Mucosa of rectum (tissue), 2 donors: Measurements from ENCODE around the gene WDFY2.

Experiments
- H3K27ac ChIP-seq, 2 donors: one replicate each; pipeline ENCODE4 v1.7.0; 2013; ENCODE audit warnings: inconsistent platforms in 2 of 2, low read depth in 2 of 2, low read length in 2 of 2
- H3K27me3 ChIP-seq, 2 donors: one replicate each; pipeline ENCODE4 v1.7.0; 2013; ENCODE audit warnings: low read length in 2 of 2; ENCODE audit not compliant: control insufficient read depth in 2 of 2, insufficient read depth in 2 of 2
- H3K36me3 ChIP-seq, 2 donors: one replicate each; pipeline ENCODE4 v1.7.0; 2013; ENCODE audit warnings: low read length in 2 of 2; ENCODE audit not compliant: control insufficient read depth in 2 of 2, insufficient read depth in 2 of 2
- H3K4me1 ChIP-seq, 2 donors: one replicate each; pipeline ENCODE4 v1.7.0; 2013; ENCODE audit warnings: low read length in 2 of 2, mild to moderate bottlenecking in 1 of 2; ENCODE audit not compliant: control insufficient read depth in 2 of 2, insufficient read depth in 2 of 2
- H3K4me3 ChIP-seq, 2 donors: one replicate each; pipeline ENCODE4 v1.7.0; 2013; ENCODE audit warnings: low read length in 2 of 2
- H3K9ac ChIP-seq, 2 donors: one replicate each; pipeline ENCODE4 v1.7.0; 2013; ENCODE audit warnings: low read length in 2 of 2, low read depth in 1 of 2, mild to moderate bottlenecking in 1 of 2
- H3K9me3 ChIP-seq, 2 donors: one replicate each; pipeline ENCODE4 v1.7.0; 2013; ENCODE audit warnings: low read length in 2 of 2; ENCODE audit not compliant: control insufficient read depth in 2 of 2
- donor health status: healthy.
- donor health status: Normal muscosa, but diverticular disease.

Gene WDFY2

GRCh38 chr13:51786425-51787265 lies 202.4 kb downstream of the WDFY2 start:
- no peaks in the 10 kb centered on the region for H3K36me3 ChIP-seq
- no peak overlapping the region for H3K27ac ChIP-seq
- no peak overlapping the region for H3K4me3 ChIP-seq
- H3K9me3 ChIP-seq, result no peaks in the 10 kb centered on the region
- no peak overlapping the region for H3K9ac ChIP-seq
- H3K27me3 ChIP-seq, result no peaks in the 10 kb centered on the region
- H3K4me1 ChIP-seq, result peaks cover 0 to 27% of the 10 kb centered on the region in 2 donors

GRCh38 chr13:51793570-51794271 lies 209.5 kb downstream of the WDFY2 start:
- no peak overlapping the region for H3K9ac ChIP-seq
- H3K4me1 ChIP-seq, result peaks cover 0 to 3% of the 10 kb centered on the region in 2 donors
- no peaks in the 10 kb centered on the region for H3K27me3 ChIP-seq
- no peak overlapping the region for H3K27ac ChIP-seq
- no peak overlapping the region for H3K4me3 ChIP-seq
- no peaks in the 10 kb centered on the region for H3K9me3 ChIP-seq
- H3K36me3 ChIP-seq, result no peaks in the 10 kb centered on the region

DNA sequence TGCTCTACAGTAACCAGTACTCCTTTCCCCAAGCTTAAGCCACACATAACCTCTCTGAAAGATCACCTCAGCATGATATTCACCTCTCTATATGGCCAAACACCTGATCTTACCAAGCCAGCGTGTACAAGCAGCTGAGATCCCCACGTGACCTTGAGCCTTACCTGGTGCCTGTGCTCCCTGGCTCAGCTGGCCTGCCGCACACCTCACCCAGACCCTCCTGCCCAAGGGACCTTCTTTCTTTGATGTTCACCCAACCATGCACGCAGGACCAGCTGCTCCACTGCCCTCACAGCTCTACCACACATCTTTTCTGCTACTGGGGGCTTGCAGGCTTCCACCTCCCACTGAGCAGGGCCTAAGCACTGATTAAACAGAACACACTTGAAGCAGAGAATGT lies 210.7 kb downstream of the WDFY2 start:
- no peak overlapping the region for H3K4me3 ChIP-seq
- H3K27me3 ChIP-seq, result no peaks in the 10 kb centered on the region
- H3K27ac ChIP-seq, result no peak overlapping the region
- H3K9ac ChIP-seq, result no peak overlapping the region
- H3K4me1 ChIP-seq, result peaks cover 0 to 3% of the 10 kb centered on the region in 2 donors
- no peaks in the 10 kb centered on the region for H3K9me3 ChIP-seq
- no peaks in the 10 kb centered on the region for H3K36me3 ChIP-seq

DNA sequence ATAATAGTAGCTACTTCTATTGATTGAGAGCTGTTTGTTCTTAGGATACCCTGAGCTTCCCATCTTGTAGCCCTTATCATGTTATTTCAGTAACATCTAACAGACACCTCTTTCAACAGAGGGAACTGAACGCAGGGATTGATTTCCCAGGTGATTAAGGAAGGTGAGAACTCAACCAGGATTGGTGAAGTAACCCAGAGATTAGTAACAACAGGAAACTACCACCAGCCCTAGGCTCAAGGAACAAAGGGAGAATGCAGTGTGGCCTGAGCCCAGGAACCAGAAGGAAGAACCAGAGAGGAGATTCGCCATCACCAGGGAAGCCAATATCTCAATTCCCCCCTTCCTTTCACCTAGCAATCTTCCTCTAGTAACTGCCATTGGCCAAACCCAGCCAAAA lies 211.2 kb downstream of the WDFY2 start:
- no peaks in the 10 kb centered on the region for H3K9me3 ChIP-seq
- H3K4me1 ChIP-seq, result peaks cover 0 to 3% of the 10 kb centered on the region in 2 donors
- no peak overlapping the region for H3K27ac ChIP-seq
- H3K36me3 ChIP-seq, result no peaks in the 10 kb centered on the region
- no peaks in the 10 kb centered on the region for H3K27me3 ChIP-seq
- H3K9ac ChIP-seq, result no peak overlapping the region
- H3K4me3 ChIP-seq, result no peak overlapping the region

DNA sequence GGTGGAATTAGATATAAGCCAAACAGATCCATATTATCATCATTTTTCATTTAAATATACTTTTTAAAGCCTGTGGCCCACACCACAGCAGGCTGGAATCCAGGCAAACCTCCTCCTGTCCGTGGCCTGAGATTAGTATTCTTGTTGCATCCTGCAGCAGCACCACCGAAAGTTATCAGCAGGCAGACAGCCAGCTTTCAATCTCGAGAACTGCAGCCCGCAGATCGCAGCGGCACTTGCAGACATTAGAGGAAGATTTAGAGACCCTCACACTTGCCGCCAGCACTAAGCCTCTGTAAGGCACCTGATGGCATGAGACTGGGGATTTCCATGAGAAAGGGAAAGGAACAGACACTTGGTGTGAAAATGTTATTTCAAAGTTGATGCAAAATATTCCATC lies 212.3 kb downstream of the WDFY2 start:
- Histone ChIP-seq H3K4me1 (peaks cover 3 to 6% of the 10 kb centered on the region in 2 donors), H3K27me3 (no peaks in the 10 kb centered on the region), H3K36me3 (no peaks in the 10 kb centered on the region), H3K9ac (no peak overlapping the region), H3K4me3 (no peak overlapping the region), H3K9me3 (no peaks in the 10 kb centered on the region), H3K27ac (no peak overlapping the region)

DNA sequence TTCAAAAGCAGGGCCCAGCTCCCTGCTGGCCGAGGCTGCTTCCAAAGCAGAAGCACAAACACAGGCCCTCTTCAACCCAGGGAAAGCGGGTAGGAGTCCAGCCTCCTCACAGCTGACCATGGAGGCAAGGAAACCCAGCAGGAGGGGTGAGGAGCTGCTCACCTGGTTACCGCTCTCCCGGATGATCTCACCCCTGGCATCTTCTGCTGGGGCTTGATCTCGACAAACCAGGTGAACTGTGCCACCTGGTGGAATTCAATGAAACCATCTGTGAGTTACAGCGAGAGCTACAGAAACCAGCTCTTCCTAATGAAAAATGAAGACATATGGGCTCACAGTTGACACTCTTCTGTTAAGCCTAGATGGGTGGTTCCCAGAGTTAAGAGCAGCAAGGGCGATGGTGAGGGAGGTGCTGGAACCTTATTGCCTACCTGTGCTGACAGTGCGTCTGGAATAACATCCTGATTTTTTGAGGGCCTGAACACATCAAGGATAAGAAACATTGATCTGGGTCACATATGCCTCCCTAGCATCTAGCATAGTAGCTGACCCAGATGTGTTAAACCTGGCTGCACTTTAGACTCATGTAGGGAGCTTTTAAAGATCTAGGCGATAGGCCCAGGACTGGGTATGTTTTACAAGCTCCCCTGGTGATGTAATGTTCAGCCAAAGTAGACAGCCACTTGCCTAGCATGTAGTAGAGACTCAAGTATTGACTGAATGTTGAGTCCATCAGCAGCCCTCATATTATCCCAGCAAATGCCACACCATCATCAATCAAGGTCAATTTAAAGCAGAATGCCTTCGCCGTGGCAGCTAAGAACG lies 213.6 kb downstream of the WDFY2 start:
- Histone ChIP-seq H3K4me3 (no peak overlapping the region), H3K27me3 (no peaks in the 10 kb centered on the region), H3K9ac (no peak overlapping the region), H3K27ac (no peak overlapping the region), H3K4me1 (peaks cover 17 to 19% of the 10 kb centered on the region in 2 donors), H3K36me3 (no peaks in the 10 kb centered on the region), H3K9me3 (no peaks in the 10 kb centered on the region)

GRCh38 chr13:51799261-51799660 lies 215.0 kb downstream of the WDFY2 start:
- no peaks in the 10 kb centered on the region for H3K9me3 ChIP-seq
- no peaks in the 10 kb centered on the region for H3K36me3 ChIP-seq
- H3K27ac ChIP-seq, result no peak overlapping the region
- no peak overlapping the region for H3K9ac ChIP-seq
- H3K27me3 ChIP-seq, result no peaks in the 10 kb centered on the region
- H3K4me1 ChIP-seq, result peaks cover 21 to 26% of the 10 kb centered on the region in 2 donors
- H3K4me3 ChIP-seq, result no peak overlapping the region

GRCh38 chr13:51800486-51800885 lies 216.2 kb downstream of the WDFY2 start:
- no peaks in the 10 kb centered on the region for H3K27me3 ChIP-seq
- peaks cover 31 to 35% of the 10 kb centered on the region in 2 donors for H3K4me1 ChIP-seq
- H3K36me3 ChIP-seq, result no peaks in the 10 kb centered on the region
- no peak overlapping the region for H3K4me3 ChIP-seq
- H3K9me3 ChIP-seq, result no peaks in the 10 kb centered on the region
- no peak overlapping the region for H3K27ac ChIP-seq
- H3K9ac ChIP-seq, result no peak overlapping the region

DNA sequence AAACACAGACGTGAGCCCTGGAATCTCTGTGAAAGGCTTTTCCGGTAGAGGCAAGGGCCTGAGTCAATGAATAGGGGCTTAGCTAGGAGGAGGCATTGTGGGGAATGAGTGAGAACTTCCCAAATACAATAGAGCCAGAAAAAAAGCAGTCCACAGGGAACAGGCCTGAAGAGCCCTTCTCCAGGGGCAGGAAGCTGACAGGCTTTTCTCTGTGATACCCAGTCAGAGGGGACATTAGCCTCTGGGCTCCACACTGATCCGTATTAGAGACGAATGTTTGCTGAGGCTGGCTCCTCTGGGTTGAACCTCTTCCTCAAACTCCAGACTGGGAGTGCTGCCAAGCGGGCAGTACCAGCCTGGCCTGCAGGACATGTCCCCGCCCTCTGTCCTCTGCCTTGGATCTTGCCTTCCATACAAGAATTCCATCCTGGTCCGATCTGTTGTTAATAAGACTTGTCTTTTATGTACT lies 217.4 kb downstream of the WDFY2 start:
- Histone ChIP-seq H3K4me1 (peaks cover 31 to 35% of the 10 kb centered on the region in 2 donors), H3K4me3 (no peak overlapping the region)

More for the DNA sequence above, 217.4 kb downstream of the WDFY2 start:
- Histone ChIP-seq H3K27me3 (no peaks in the 10 kb centered on the region), H3K36me3 (no peaks in the 10 kb centered on the region), H3K9ac (peak overlapping the region; percentile 3 to 100), H3K27ac (peak overlapping the region; percentile 99 to 100), H3K9me3 (no peaks in the 10 kb centered on the region)
